Hematopoietic multipotent progenitor cell treated with erythropoietin and hydrocortisone succinate and interleukin-3 and kit ligand, for 8 days (in vitro differentiated cells): Measurements from ENCODE around the gene TMC6.
A peak's percentile ranks its signal among the peaks of the same experiment; 100 is the strongest.

Experiments
- DNase-seq: peaks from one replicate; pipeline ENCODE4 v3.0.0-alpha.2; 2015

The TMC6 gene

GRCh38 chr17:78128551-78129350, at the start of gene TMC6:
Gene TMC6 (minus strand): TSS chr17:78128755. CDS start chr17:78126832, 1,923 bp downstream.
- peak; percentile 98 for DNase-seq

DNA sequence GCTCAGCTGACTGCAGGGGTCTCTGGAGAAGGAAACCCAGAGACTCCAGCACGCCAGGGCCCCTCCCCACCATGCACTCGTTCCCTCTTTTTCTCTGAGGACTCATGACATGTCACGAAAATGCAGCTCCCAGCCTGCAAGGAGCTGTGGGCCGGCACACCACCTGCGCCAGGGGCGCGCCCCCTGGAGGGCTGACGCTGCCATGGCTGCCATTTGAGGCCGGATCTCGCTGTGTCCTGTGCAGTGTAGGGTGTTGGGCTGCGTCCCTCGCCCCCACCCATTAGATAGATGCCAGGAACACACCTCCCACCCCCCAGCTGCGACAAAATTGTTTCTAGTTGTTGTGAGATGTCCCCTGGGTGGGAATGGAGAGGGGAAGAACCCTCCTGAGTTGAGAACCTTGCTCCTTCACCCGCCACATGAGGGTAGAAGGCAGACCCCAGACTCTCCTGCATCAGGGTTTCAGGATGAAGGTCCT, 48.0 kb upstream of the TMC6 start:
- peak; percentile 74 for DNase-seq

- DNase-seq = no peak
These were observed 47.1 kb upstream of the TMC6 start for GRCh38 chr17:78175643-78175981.

GRCh38 chr17:78174870-78175642, 46.5 kb upstream of the TMC6 start:
- DNase-seq = no peak

- no peak for DNase-seq
These were observed 45.9 kb upstream of the TMC6 start for GRCh38 chr17:78174346-78174869.

- DNase-seq = no peak
These were observed 44.7 kb upstream of the TMC6 start for GRCh38 chr17:78173097-78173715.

DNA sequence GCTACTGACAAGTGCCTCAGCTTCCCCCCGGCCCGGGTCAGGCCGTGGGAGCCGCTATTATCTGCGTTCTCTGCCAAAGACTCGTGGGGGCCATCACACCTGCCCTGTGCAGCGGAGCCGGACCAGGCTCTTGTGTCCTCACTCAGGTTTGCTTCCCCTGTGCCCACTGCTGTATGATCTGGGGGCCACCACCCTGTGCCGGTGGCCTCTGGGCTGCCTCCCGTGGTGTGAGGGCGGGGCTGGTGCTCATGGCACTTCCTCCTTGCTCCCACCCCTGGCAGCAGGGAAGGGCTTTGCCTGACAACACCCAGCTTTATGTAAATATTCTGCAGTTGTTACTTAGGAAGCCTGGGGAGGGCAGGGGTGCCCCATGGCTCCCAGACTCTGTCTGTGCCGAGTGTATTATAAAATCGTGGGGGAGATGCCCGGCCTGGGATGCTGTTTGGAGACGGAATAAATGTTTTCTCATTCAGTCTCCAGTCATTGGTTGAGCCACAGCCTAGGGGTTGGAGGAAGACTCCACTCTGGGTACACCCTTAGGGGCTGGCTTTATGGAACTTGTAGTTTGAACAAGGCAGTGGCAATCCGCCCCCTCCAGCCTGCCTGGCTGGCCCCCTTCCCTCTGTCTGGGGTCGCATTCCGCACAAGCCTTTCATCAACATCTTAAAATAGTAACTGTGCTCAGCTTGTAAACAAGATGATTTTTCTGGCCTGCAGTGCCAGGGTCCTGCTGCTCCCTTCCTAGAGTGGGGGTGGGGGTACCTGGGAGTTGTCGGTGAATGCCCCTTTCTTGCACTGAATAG, 43.9 kb upstream of the TMC6 start:
- DNase-seq = peak; percentile 64

DNA sequence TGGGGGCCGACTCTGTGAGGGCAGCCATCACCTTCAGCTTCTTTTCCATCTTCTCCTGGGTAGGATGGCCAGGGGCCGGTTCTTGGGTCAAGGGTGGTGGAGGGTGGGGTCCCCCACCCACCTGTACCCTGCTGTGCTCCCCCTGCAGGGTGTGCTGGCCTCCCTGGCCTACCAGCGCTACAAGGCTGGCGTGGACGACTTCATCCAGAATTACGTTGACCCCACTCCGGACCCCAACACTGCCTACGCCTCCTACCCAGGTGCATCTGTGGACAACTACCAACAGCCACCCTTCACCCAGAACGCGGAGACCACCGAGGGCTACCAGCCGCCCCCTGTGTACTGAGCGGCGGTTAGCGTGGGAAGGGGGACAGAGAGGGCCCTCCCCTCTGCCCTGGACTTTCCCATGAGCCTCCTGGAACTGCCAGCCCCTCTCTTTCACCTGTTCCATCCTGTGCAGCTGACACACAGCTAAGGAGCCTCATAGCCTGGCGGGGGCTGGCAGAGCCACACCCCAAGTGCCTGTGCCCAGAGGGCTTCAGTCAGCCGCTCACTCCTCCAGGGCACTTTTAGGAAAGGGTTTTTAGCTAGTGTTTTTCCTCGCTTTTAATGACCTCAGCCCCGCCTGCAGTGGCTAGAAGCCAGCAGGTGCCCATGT, 43.2 kb upstream of the TMC6 start:
- peak; percentile 44 for DNase-seq

DNA sequence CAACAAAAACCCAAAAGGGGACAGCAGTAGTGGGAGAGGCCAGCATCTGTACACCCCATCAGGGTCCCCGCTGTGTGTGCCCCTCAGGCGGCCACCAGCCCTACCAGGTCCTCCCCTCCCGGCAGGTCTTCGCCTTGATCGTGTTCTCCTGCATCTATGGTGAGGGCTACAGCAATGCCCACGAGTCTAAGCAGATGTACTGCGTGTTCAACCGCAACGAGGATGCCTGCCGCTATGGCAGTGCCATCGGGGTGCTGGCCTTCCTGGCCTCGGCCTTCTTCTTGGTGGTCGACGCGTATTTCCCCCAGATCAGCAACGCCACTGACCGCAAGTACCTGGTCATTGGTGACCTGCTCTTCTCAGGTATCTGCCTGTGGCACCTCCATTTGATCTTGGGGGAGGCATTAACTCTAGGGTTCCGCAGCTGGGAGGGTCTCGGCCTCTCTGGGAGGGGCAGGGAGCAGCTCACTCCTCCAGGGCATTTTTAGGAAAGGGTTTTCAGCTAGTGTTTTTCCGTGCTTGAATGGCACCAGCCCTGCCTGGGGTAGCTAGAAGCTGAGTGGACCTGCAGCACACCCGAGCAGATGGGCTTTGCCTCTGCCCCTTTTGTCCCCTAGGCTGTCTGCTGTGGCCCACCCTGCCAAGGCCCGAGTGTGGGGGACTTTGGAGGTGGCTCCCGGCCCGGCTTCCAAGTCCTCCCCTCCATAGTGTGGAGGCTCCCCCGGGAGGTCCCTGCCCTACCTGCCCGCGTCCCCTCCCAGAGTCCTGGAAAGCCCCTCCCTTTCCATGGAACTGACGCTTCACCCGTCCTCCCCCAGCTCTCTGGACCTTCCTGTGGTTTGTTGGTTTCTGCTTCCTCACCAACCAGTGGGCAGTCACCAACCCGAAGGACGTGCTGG, 42.4 kb upstream of the TMC6 start:
- DNase-seq = no peak

- no peak for DNase-seq
These were observed 40.6 kb upstream of the TMC6 start for GRCh38 chr17:78168903-78169793.

- DNase-seq = peak; percentile 83
These were observed 39.8 kb upstream of the TMC6 start, which contains the start of gene SYNGR2 for GRCh38 chr17:78168242-78168902. Gene SYNGR2 (plus strand): TSS chr17:78168581. CDS start chr17:78168617, 36 bp downstream.

GRCh38 chr17:78166416-78166815, 37.9 kb upstream of the TMC6 start:
- no peak for DNase-seq

DNA sequence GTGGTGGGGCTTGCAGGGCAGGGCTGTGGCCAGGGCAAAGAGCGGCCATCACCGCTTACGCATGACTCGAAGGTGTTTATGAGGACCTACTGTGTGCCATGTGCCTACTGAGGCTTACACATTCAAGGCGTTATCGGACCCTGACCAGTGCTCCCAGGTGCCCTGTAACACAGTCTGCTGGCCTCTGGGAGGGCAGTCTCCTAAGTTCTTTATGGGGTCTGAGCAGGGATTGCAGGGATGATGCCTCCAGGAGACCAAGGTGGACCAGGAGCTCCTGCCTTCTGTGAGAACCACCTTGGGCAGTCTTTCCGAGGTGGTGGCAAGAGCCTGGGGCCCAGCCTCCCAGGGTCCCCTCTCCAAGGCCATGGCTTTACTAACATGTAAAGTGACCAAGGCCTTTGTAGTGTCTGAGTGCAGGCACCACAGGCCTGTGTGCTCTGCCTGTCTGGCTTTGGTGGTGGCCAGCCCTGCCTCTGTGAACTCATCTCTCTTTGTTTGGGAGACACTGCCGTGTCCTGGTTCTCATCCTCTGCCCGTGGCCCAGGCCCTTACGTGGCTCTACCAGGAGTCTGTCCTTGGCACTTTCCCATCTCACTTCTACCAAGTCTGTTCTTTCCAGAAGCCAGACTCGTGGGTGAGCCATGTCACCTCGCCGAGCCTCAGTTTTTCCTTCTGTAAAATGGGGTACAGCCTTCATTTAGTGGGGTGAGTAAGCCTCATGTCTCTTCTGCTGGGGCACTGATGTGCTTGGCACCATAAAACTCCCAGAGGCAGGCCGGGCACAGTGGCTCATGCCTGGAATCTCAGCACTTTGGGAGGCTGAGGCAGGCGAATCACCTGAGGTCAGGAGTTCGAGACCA, 36.4 kb upstream of the TMC6 start:
- no peak for DNase-seq

- no peak for DNase-seq
These were observed 35.6 kb upstream of the TMC6 start for GRCh38 chr17:78163881-78164747.

DNA sequence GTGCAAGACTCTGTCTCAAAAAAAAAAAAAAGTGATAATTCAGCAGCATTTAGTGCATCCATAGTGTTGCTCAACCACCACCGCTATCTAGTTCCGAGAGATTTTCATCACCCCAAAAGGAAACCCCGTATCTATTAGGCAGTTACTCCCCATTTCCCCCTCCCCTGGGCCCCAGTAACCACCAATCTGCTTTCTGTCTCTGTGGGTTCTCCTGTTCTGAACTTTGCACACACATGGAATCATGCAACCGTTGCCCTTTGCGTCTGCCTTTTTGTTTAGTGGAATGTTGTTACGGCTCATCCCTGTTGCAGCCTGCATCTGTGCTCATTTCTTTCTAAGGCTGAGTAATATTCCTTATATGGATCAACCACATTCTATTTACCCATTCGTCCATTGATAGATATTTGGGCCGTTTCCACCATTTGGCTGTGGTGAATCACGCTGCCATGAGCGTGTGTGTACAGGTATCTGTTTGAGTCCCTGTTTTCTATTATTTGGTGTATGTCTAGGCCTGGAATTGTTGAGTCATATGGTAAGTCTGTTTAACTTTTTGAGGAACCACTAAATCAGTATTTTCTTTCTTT, 31.1 kb upstream of the TMC6 start:
- DNase-seq = peak; percentile 51
